Left cardiac atrium (tissue), 4 donors: ENCODE results near the gene OR5AL1. TPM values are rescaled to one million over a fixed set of nuclear protein-coding genes. Genes with fewer than 3 reads are reported as not detected.
"Not testable (repeated sequence)": the region's sequence is repeated elsewhere in the genome, so short reads cannot be mapped to it uniquely, and the experiment has no call there.

Experiments used
- ATAC-seq, 2 donors: fragments of 200-7000 bp; cut with Tn5 transposase; one replicate each; pipeline ENCODE4 v1.9.1; 2020; ENCODE audit warnings: mild to moderate bottlenecking in 2 of 2, moderate library complexity in 2 of 2
- DNase-seq: peaks from one replicate; pipeline ENCODE4 v3.0.0-alpha.2; 2020
- intact Hi-C, 2 donors: fragments of 100-400 bp; cut with DNase I; formaldehyde crosslinking; loops; one replicate each; pipeline versions ENCODE4 v1.14.1 to v1.15.1; 2022 to 2023
- long read RNA-seq: library from polyadenylated mRNA; unstranded; transcript quantifications from one replicate; pipeline ENCODE4 v2.0.0, GENCODE V29; 2021
- total RNA-seq, 2 donors: library from RNA; stranded (reverse); fragmentation: NEBNext Ultra II Directional; extraction: Animal tissue kit (Norgen Biotek cat#: 25700); gene quantifications; one replicate each; pipeline ENCODE4 v1.2.1, GENCODE V29; 2021
- donor health status: DM: no; HTN: yes; CAD: no.
- donor health status: DM: no; HTN: yes; CAD: no; lungs with severe emphysema.
- donor health status: DM: yes; HTN: yes; CAD: no.
- donor health status: Dilated cardiomyopathy.

Gene OR5AL1
- total RNA-seq = not detected
- long read RNA-seq = 0 reads

DNA sequence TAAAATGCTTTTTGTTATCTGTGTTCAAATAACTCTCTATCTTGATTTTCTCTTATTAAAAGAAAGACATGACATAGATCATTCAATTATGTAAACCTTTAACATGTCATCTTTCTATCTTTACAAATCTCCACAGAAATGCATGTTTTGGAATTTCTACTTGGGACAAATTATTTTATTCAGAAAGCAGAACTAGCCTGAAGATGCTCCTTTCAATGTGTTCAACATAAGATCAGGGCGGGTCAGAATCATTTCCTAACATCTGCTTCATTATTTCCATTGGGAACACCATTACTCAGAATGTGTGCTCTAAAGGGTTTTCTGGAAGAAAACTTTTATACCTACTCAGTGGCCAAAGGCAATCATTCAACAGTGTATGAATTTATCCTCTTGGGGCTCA is at the start of gene OR5AL1:
TSS of gene OR5AL1 (plus strand) at position 301 of the 400 bp plus-strand sequence.
- no peak for ATAC-seq
- intact Hi-C loops = no loop called here
- no peak for DNase-seq

DNA sequence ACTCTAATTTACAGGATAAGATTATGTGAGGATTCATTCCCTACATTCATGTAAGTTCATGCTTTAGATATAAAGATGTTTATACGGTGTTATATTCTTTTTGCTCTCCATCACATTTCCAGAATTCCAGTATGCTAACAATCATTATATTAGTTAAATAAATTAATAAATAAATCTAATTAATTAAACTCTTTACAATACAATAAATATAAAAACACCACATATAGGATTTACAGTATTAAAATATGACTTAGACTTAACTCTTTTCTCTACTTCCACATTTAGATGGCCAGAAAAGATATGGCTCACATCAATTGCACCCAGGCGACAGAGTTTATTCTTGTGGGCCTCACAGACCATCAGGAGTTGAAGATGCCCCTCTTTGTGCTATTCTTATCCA is 37.2 kb upstream of the OR5AL1 start, which contains the start of gene OR8U1:
TSS of gene OR8U1 (plus strand) at position 301 of the 400 bp plus-strand sequence. CDS start at position 301, 0 bp downstream.
- ATAC-seq = no peak
- intact Hi-C loops = no loop called here

DNA sequence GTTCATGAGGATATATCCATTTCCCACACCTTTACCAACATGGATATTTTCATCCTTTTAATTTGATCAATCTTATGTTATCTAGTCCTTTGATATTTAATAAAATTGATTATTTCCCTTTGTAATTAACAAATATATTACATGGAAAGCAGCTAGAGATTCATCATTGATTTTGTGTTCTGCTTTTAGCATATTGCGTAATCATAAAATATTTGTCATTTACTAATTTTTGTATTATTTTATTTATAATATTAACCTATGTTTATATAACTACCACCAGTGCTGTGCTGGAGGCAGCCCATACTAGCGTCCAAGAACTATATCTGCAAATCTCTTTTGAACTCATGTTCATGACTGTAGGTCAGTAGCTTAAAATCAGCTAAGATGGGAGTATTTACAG is 32.4 kb upstream of the OR5AL1 start:
- intact Hi-C loops = no loop called here
- no peak for DNase-seq
- ATAC-seq = no peak

More for the DNA sequence above, 37.2 kb upstream of the OR5AL1 start, which contains the start of gene OR8U1:
- no peak for DNase-seq

DNA sequence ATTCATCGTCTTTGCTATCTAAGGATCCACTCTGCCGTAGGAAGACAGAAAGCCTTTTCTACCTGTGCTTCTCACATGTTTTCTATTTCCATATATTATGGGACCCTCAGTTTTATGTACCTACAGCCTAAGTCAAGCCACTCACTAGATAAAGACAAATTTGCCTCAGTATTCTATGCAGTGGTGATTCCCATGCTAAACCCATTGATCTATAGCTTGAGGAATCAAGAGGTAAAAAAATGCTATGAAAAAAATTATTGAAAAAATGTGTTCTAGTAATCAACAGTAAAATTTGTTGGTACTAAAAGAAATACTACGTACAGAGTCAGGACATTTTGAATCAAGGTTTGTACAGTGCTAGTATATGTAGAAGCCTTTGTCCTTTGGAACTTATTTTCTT is 18.1 kb upstream of the OR5AL1 start:
- intact Hi-C loops = no loop called here
- ATAC-seq (no peak), DNase-seq (no peak)

DNA sequence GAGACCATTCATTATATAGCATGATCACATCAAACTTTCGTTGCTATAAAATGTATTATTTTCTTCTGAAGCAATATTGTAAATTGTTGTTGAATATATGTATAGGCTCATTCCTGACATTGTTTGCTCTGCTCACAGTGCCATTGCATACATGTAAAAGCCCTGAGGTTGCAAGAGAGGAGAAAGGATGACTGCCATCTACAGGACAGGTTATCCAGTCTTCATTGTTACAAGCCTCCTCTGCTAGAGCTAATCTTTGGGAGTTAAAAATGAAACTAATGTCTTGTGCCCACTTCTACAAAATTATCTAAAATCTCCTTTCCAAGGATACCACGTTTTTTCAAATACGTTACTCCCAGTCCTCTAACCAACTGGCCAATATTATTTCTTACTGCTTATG is 16.4 kb upstream of the OR5AL1 start:
- intact Hi-C loops = no loop called here
- no peak for ATAC-seq

DNA sequence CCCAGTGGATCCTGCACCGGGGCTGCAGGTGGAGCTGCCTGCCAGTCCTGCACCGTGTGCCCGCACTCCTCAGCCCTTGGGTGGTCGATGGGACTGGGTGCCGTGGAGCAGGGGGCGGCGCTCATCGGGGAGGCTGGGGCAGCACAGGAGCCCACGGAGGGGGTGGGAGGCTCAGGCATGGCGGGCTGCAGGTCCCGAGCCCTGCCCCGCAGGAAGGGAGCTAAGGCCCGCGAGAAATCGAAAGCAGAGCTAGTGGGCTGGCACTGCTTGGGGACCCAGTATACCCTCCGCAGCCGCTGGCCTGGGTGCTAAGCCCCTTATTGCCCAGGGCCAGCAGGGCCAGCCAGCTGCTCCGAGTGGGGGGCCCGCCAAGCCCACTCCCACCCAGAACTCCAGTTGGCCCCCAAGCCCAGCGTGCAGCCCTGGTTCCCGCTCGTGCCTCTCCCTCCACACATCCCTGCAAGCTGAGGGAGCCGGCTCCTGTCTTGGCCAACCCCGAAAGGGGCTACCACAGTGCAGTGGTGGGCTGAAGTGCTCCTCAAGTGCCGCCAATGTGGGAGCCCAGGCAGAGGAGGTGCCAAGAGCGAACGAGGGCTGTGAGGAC is 10.5 kb upstream of the OR5AL1 start:
- DNase-seq, intact Hi-C loops, ATAC-seq: not testable (repeated sequence)

More for the DNA sequence above, 16.4 kb upstream of the OR5AL1 start:
- no peak for DNase-seq

DNA sequence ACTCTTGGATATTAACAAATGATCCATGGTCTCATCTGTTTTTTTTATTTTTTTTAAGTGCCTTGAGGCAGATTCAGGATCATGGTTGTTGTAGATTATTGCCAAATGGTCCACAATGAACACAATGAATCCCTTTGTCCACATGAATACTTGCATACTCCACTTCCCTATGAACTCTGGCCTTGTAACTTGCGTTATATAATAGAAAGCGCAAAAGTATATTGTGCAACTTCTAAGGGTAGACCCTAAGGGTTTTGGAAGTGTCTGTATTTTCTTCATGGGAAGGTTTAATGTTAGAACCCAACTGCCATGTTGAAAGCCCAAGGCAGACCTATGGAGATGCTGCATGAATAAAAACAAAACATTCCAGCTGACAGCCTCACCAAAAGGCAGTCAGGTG is 8.1 kb upstream of the OR5AL1 start:
- DNase-seq = no peak
- no peak for ATAC-seq
- intact Hi-C loops = no loop called here

DNA sequence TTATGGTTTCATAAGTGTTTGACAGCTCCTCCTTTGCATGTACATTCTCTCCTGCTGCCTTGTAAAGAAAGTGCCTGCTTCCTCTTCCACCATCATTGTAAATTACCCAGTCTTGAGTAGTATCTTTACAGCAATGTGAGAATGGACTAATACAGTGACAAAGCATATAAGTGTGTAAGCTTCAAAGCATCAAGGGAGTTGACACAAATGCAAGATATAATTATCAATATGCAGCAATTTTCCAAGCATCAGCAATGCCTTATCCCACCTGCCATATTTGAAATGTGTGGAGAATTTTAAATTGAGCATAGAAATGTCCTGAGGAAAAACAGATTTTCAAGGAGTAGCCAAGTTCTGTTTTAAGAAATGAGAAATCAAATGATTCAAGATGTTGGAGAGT is 1.7 kb upstream of the OR5AL1 start:
- no peak for DNase-seq
- intact Hi-C loops = no loop called here
- ATAC-seq = no peak

DNA sequence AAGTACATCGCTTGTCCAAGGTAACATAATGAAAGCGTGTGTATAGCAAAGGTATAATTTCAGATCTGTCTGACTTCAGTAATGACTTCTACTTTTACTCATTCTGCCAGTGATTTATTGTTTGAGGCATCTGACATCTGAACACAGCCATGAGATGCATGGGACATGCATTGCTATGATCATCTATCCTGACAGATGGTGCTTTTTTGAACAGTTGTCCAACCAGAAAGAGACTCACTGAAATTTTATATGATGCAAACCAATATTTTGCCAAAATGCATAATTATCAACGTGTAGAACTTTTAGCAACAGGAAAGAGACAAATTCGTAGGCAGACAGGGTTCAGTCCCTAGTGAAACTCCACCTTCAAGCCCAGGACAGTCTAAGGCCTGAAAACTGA is 41.0 kb downstream of the OR5AL1 start:
- ATAC-seq (no peak), DNase-seq (no peak)
- intact Hi-C loops = no loop called here

DNA sequence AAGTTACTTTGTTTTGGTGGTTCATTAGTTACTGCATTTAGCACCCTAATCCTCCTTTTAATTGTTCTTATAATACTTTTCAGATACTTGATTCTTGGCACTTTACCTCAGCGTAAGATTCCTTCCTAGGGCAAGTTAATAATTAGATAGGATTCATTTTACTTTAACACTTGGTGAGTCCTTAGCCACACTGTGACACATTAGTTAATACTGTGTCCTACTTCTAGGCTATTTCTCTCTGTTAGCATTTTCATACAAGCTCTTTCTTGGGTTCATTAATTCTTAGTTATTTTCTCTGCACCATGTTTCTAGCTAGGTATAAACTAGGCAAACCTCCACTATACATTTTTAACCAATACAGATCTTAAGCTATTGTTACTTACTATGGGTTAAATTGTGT is 44.6 kb downstream of the OR5AL1 start:
- ATAC-seq = no peak
- intact Hi-C loops = no loop called here
- no peak for DNase-seq

Other genes with a start within 250 kb of the OR5AL1 start
- not detected for gene OR5J2, start 236.1 kb upstream of the OR5AL1 start, total RNA-seq
- gene OR5T2, start 178.4 kb upstream of the OR5AL1 start, total RNA-seq = not detected
- gene OR5T3, start 160.4 kb upstream of the OR5AL1 start, total RNA-seq = not detected
- gene OR5T1, start 138.5 kb upstream of the OR5AL1 start, total RNA-seq = not detected
- gene OR8H1, start 120.4 kb upstream of the OR5AL1 start, total RNA-seq = not detected
- gene OR8K3, start 97.6 kb upstream of the OR5AL1 start, total RNA-seq = not detected
- not detected for gene OR8K1, start 66.7 kb upstream of the OR5AL1 start, total RNA-seq
- gene OR8J1, start 58.4 kb upstream of the OR5AL1 start, total RNA-seq = not detected
- not detected for gene OR8U1, start 37.1 kb upstream of the OR5AL1 start, total RNA-seq
- gene OR5M3, start 60.7 kb downstream of the OR5AL1 start, total RNA-seq = not detected
- gene OR5M8, start 78.7 kb downstream of the OR5AL1 start, total RNA-seq = not detected
- gene OR5M11, start 130.6 kb downstream of the OR5AL1 start, total RNA-seq = not detected
- not detected for gene OR5M10, start 165.0 kb downstream of the OR5AL1 start, total RNA-seq
- not detected for gene OR5M1, start 202.2 kb downstream of the OR5AL1 start, total RNA-seq
- gene OR5AP2, start 229.7 kb downstream of the OR5AL1 start, total RNA-seq = not detected